NCI-H1092 treated with DMSO at 0.1 percent for 48 hours (cell line): ENCODE results near the gene CPVL.
A peak's percentile ranks its signal among the peaks of the same experiment; 100 is the strongest.

Experiments
- DNase-seq: peaks from one replicate; lab custom pipeline; 2025; lab: John Stamatoyannopoulos, UW

Gene CPVL

GRCh38 chr7:29146057-29146706 is at the start of gene CPVL:
Gene CPVL (minus strand): TSS chr7:29146537. CDS start chr7:29121061, 25,476 bp downstream.
- DNase-seq = peak; percentile 49

GRCh38 chr7:29194594-29195427 is 48.5 kb upstream of the CPVL start, which contains the start of gene CHN2:
Gene CHN2 (plus strand): TSS chr7:29194775.
- DNase-seq = peak; percentile 82

GRCh38 chr7:29194206-29194593 is 47.9 kb upstream of the CPVL start:
- peak; percentile 79 for DNase-seq

- peak; percentile 82 for DNase-seq
Observed at GRCh38 chr7:29193316-29194205, 47.2 kb upstream of the CPVL start.

- DNase-seq = no peak
Observed at GRCh38 chr7:29192811-29193210, 46.5 kb upstream of the CPVL start.

GRCh38 chr7:29192323-29192722 is 46.0 kb upstream of the CPVL start:
- DNase-seq = no peak

GRCh38 chr7:29190349-29191045 is 44.2 kb upstream of the CPVL start:
- DNase-seq = peak; percentile 82

GRCh38 chr7:29189743-29190201 is 43.4 kb upstream of the CPVL start:
- DNase-seq = peak; percentile 91

GRCh38 chr7:29185613-29186012 is 39.3 kb upstream of the CPVL start:
- DNase-seq = no peak

- no peak for DNase-seq
Observed at GRCh38 chr7:29184599-29184998, 38.3 kb upstream of the CPVL start.

GRCh38 chr7:29179115-29179514 is 32.8 kb upstream of the CPVL start:
- no peak for DNase-seq

GRCh38 chr7:29177963-29178600 is 31.7 kb upstream of the CPVL start:
- DNase-seq = no peak

- DNase-seq = no peak
Observed at GRCh38 chr7:29173458-29173857, 27.1 kb upstream of the CPVL start.

GRCh38 chr7:29170781-29171180 is 24.4 kb upstream of the CPVL start:
- DNase-seq = no peak

- DNase-seq = no peak
Observed at GRCh38 chr7:29167721-29168120, 21.4 kb upstream of the CPVL start.

- no peak for DNase-seq
Observed at GRCh38 chr7:29163854-29164253, 17.5 kb upstream of the CPVL start.

- no peak for DNase-seq
Observed at GRCh38 chr7:29162577-29162976, 16.2 kb upstream of the CPVL start.

GRCh38 chr7:29161231-29161630 is 14.9 kb upstream of the CPVL start:
- DNase-seq = no peak

- DNase-seq = no peak
Observed at GRCh38 chr7:29160080-29160479, 13.7 kb upstream of the CPVL start.

GRCh38 chr7:29158795-29159423 is 12.6 kb upstream of the CPVL start:
- no peak for DNase-seq
